Calu3 (cell line): ENCODE data around the gene PRKAG2. TPM values are rescaled to one million over a fixed set of nuclear protein-coding genes. Genes with fewer than 3 reads are reported as not detected.

ENCODE experiments used
- BruUV-seq: library from RNA; stranded (reverse); fragments of 400-500 nt; replicated peaks from 2 replicates; lab custom pipeline; 2021; lab: Mats Ljungman, UMichigan
- CTCF ChIA-PET: fragments of 300-600 bp; sonication (Branson Sonifier 250); formaldehyde crosslinking; loops from one replicate; lab custom pipeline; 2022; ENCODE audit warnings: antibody characterized with exemption; lab: Charles Lee
- DNase-seq: peaks from one replicate; pipeline ENCODE4 v3.0.0; 2022
- H3K27ac Mint-ChIP-seq: one replicate; pipeline ENCODE4 v1.8.0; 2022; ENCODE audit warnings: mixed read lengths; ENCODE audit not compliant: unreplicated experiment
- H3K27me3 Mint-ChIP-seq: one replicate; pipeline ENCODE4 v1.8.0; 2022; ENCODE audit warnings: mixed read lengths; ENCODE audit not compliant: unreplicated experiment
- H3K36me3 Mint-ChIP-seq: one replicate; pipeline ENCODE4 v1.8.0; 2022; ENCODE audit warnings: mild to moderate bottlenecking, moderate library complexity, mixed read lengths; ENCODE audit not compliant: insufficient read depth, unreplicated experiment
- H3K4me1 Mint-ChIP-seq: one replicate; pipeline ENCODE4 v1.8.0; 2022; ENCODE audit warnings: mild to moderate bottlenecking, low read depth, mixed read lengths; ENCODE audit not compliant: unreplicated experiment
- H3K4me3 Mint-ChIP-seq: one replicate; pipeline ENCODE4 v1.8.0; 2022; ENCODE audit warnings: mild to moderate bottlenecking, low read depth, moderate library complexity, mixed read lengths; ENCODE audit not compliant: unreplicated experiment
- H3K9me3 Mint-ChIP-seq: one replicate; pipeline ENCODE4 v1.8.0; 2022; ENCODE audit warnings: low read depth, mixed read lengths; ENCODE audit not compliant: unreplicated experiment
- intact Hi-C: fragments of 100-400 bp; cut with micrococcal nuclease; formaldehyde crosslinking; loops from one replicate; pipeline ENCODE4 v1.10.0; 2022; ENCODE audit not compliant: unreplicated experiment
- total RNA-seq: library from RNA; stranded (reverse); gene quantifications from 2 replicates; pipeline ENCODE4 v1.2.3, GENCODE V29; 2022
- TF ChIP-seq, protein P1 (sequence below): fragments of 200-600 bp; IDR thresholded peaks from one replicate; pipeline ENCODE4 v1.8.0; 2022; ENCODE audit warnings: antibody characterized with exemption; ENCODE audit not compliant: unreplicated experiment

PRKAG2 gene
- total RNA-seq, 1 experiment from 2014 or later = 22.4 TPM

DNA sequence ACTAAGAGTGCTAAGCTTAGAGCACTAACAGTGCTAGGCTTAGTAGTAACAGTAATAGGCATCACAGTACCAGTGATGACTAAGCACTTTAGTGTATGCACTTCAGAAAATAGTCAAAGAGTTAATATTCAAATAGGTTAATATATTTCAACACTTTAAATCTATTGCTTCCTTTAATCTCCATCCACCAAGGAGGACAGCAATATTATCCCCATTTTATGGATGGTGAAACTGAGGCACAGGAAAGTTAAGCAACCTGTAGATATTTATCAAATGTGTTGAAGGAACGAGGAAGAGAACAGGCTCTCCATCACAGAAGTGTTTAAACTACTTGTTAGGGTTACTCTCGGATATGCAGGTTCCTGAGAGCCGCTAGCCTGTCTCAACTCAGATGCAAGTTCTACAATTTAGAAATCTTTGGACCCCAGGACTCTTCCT is 165.5 kb downstream of the PRKAG2 start:
- CTCF ChIA-PET = interaction anchor here (0.6 kb wide), 1 partner anchor 30 kb away, joined by 5 read pairs; no protein-coding TSS in a partner anchor
- BruUV-seq = no TSS peak
- intact Hi-C loops = no loop called here

GRCh38 chr7:151710646-151711434 is 166.1 kb downstream of the PRKAG2 start:
- BruUV-seq = no TSS peak
- Mint-ChIP-seq H3K9me3 (no peaks in the 10 kb centered on the region), H3K27me3 (no peaks in the 10 kb centered on the region), H3K27ac (no peak overlapping the region), H3K36me3 (peaks cover 5% of the 10 kb centered on the region), H3K4me3 (no peak overlapping the region), H3K4me1 (peaks cover 30% of the 10 kb centered on the region)
- intact Hi-C loops = no loop called here
- no peak for DNase-seq
- TF ChIP-seq, protein P1, sequence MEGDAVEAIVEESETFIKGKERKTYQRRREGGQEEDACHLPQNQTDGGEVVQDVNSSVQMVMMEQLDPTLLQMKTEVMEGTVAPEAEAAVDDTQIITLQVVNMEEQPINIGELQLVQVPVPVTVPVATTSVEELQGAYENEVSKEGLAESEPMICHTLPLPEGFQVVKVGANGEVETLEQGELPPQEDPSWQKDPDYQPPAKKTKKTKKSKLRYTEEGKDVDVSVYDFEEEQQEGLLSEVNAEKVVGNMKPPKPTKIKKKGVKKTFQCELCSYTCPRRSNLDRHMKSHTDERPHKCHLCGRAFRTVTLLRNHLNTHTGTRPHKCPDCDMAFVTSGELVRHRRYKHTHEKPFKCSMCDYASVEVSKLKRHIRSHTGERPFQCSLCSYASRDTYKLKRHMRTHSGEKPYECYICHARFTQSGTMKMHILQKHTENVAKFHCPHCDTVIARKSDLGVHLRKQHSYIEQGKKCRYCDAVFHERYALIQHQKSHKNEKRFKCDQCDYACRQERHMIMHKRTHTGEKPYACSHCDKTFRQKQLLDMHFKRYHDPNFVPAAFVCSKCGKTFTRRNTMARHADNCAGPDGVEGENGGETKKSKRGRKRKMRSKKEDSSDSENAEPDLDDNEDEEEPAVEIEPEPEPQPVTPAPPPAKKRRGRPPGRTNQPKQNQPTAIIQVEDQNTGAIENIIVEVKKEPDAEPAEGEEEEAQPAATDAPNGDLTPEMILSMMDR = no peak
- CTCF ChIA-PET = interaction anchor here (0.6 kb wide), 1 partner anchor 30 kb away, joined by 5 read pairs; no protein-coding TSS in a partner anchor

More for the DNA sequence above, 165.5 kb downstream of the PRKAG2 start:
- H3K27ac Mint-ChIP-seq = no peak overlapping the region
- no peaks in the 10 kb centered on the region for H3K27me3 Mint-ChIP-seq
- DNase-seq = no peak
- H3K4me1 Mint-ChIP-seq = peaks cover 33% of the 10 kb centered on the region
- H3K4me3 Mint-ChIP-seq = no peak overlapping the region
- H3K36me3 Mint-ChIP-seq = peaks cover 5% of the 10 kb centered on the region
- TF ChIP-seq, protein P1 = no peak
- no peaks in the 10 kb centered on the region for H3K9me3 Mint-ChIP-seq

GRCh38 chr7:151710121-151710640 is 166.7 kb downstream of the PRKAG2 start:
- Mint-ChIP-seq H3K4me3 (no peak overlapping the region), H3K27me3 (no peaks in the 10 kb centered on the region), H3K4me1 (peaks cover 29% of the 10 kb centered on the region), H3K9me3 (no peaks in the 10 kb centered on the region), H3K36me3 (peaks cover 5% of the 10 kb centered on the region), H3K27ac (no peak overlapping the region)
- DNase-seq = no peak
- CTCF ChIA-PET = no interaction called here
- TF ChIP-seq, protein P1 = no peak
- intact Hi-C loops = no loop called here
- BruUV-seq = no TSS peak

DNA sequence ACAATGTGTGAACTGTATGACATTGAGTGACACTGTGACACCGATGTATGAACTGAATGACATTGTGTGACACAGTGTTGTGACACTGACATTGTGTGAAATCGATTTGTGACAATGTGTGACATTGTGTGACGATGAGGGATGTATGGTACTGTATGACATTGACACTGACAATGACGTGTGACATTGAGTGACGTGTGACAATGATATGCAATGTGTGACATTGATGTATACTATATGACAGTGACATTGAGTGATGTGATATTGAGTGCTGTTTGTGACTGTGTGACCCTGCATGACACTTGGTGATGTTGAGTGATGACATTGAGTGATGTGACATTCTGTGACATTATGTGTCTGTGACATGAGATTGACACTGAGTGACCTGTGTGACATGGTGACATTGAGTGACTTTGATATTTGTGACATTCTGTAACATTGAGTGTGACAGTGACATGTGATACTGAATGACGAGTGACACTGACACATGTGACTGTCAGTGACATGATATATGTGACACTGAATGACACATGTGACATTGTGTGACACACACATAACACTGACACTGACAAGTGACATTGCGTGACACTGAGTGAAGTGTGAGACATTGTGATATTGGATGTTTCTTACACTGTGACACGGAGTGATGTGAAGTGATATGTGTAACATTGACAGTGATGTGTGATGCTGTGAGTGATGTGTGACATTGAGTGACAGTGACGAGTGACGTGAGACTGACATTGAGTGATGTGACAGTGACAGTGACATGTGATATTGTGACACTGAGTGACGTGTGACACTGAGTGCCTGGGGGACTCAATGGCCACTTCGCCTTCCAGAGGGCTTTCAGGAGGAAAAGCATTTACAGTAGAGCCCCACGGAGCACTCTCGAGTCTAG is 167.5 kb downstream of the PRKAG2 start:
- TF ChIP-seq, protein P1 = no peak
- intact Hi-C loops = loop anchor here (5.0 kb wide), 1 partner anchor 137 kb away; no protein-coding TSS in a partner anchor
- no TSS peak for BruUV-seq
- H3K4me3 Mint-ChIP-seq = no peak overlapping the region
- CTCF ChIA-PET = no interaction called here
- peaks cover 28% of the 10 kb centered on the region for H3K4me1 Mint-ChIP-seq
- DNase-seq = no peak
- H3K27ac Mint-ChIP-seq = no peak overlapping the region
- peaks cover 5% of the 10 kb centered on the region for H3K36me3 Mint-ChIP-seq
- no peaks in the 10 kb centered on the region for H3K27me3 Mint-ChIP-seq
- H3K9me3 Mint-ChIP-seq = no peaks in the 10 kb centered on the region
